A673 (cell line): Measurements from ENCODE around the gene RIT2. TPM values are rescaled to one million over a fixed set of nuclear protein-coding genes. Genes with fewer than 3 reads are reported as not detected.

ENCODE experiments used
- BruUV-seq: library from RNA; stranded (reverse); fragments of 400-500 nt; replicated peaks from 2 replicates; lab custom pipeline; 2021; lab: Mats Ljungman, UMichigan
- CTCF ChIA-PET: fragments of 300-600 bp; sonication (Branson Sonifier 250); formaldehyde crosslinking; loops from one replicate; lab custom pipeline; 2022; ENCODE audit warnings: antibody characterized with exemption; lab: Charles Lee
- POLR2A ChIA-PET: fragments of 300-600 bp; sonication (Branson Sonifier 250); formaldehyde crosslinking; loops from one replicate; lab custom pipeline; 2022; ENCODE audit warnings: antibody characterized with exemption; ENCODE audit not compliant: low non-redundant PET; lab: Charles Lee
- DNase-seq: peaks from one replicate; pipeline ENCODE4 v3.0.0-alpha.2; 2015; ENCODE audit warnings: low spot score
- H3K27ac ChIP-seq: fragments of 200-600 bp; sonication (generic); 2 replicates; pipeline ENCODE4 v1.5.1; 2016; ENCODE audit warnings: mixed run types, low read depth, mild to moderate bottlenecking, mixed read lengths, antibody characterized with exemption, low read length; ENCODE audit not compliant: poor library complexity, severe bottlenecking
- H3K27me3 ChIP-seq: fragments of 200-600 bp; sonication (generic); replicated peaks from 2 replicates; pipeline ENCODE4 v1.6.1; 2017; ENCODE audit warnings: mixed run types, low read depth, mild to moderate bottlenecking, mixed read lengths, antibody characterized with exemption, low read length; ENCODE audit not compliant: insufficient read depth, poor library complexity
- H3K36me3 ChIP-seq: fragments of 200-600 bp; sonication (generic); 2 replicates; pipeline ENCODE4 v1.6.1; 2016; ENCODE audit warnings: mixed run types, mild to moderate bottlenecking, mixed read lengths, antibody characterized with exemption, low read length; ENCODE audit not compliant: insufficient read depth, poor library complexity, severe bottlenecking
- H3K4me1 ChIP-seq: fragments of 200-600 bp; sonication (generic); 2 replicates; pipeline ENCODE4 v1.6.1; 2017; ENCODE audit warnings: mixed run types, mild to moderate bottlenecking, mixed read lengths, antibody characterized with exemption, low read length; ENCODE audit not compliant: insufficient read depth, poor library complexity, severe bottlenecking
- H3K4me3 ChIP-seq: fragments of 200-600 bp; sonication (generic); 2 replicates; pipeline ENCODE4 v1.5.1; 2016; ENCODE audit warnings: low read depth, mixed run types, mild to moderate bottlenecking, mixed read lengths, low read length; ENCODE audit not compliant: poor library complexity, severe bottlenecking
- H3K9me3 ChIP-seq: fragments of 200-600 bp; sonication (generic); 2 replicates; pipeline ENCODE4 v1.6.1; 2016; ENCODE audit warnings: mixed run types, low read depth, mild to moderate bottlenecking, mixed read lengths, antibody characterized with exemption, low read length; ENCODE audit not compliant: poor library complexity, severe bottlenecking
- EZH2 ChIP-seq: fragments of 200-600 bp; sonication (generic); IDR thresholded peaks from 2 replicates; pipeline ENCODE4 v1.6.1; 2017; ENCODE audit warnings: borderline replicate concordance, low read depth, mild to moderate bottlenecking, mixed read lengths, antibody characterized with exemption, low read length; ENCODE audit not compliant: poor library complexity, severe bottlenecking
- intact Hi-C: fragments of 100-400 bp; cut with micrococcal nuclease; formaldehyde crosslinking; loops from one replicate; pipeline ENCODE4 v1.10.0; 2022; ENCODE audit not compliant: unreplicated experiment
- total RNA-seq: library from RNA; stranded (reverse); gene quantifications from 2 replicates; pipeline ENCODE4 v1.2.3, GENCODE V29; 2021
- TF ChIP-seq, protein P1 (sequence below): fragments of 300-800, 200-600 bp; sonication (generic); conservative IDR thresholded peaks from 2 replicates; pipeline ENCODE4 v1.5.1; 2017; ENCODE audit warnings: low read depth, mild to moderate bottlenecking, antibody characterized with exemption, low read length, moderate library complexity, mixed read lengths

Gene RIT2
- total RNA-seq, 1 experiment from 2014 or later, result not detected

DNA sequence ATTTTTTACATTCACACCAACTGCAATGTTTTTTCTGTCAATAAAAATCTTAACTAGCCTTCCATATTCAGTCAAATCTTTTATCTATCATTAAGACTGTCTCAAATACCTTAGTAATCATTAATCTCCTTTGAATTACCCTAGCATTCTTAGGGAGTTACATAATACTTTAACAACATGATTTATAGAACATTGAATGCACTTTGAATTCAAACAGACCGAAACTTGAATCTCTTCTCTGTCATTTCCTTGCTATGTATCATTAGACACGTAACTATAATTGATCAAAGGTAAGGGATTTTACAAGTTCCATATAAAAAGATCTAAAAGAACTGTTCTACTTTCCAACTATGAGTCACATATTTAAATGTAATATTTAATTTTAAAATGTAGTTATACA is 330.9 kb downstream of the RIT2 start:
- Histone ChIP-seq H3K27ac (no peak overlapping the region), H3K4me3 (no peak overlapping the region), H3K36me3 (no peaks in the 10 kb centered on the region), H3K9me3 (no peaks in the 10 kb centered on the region), H3K27me3 (no peaks in the 10 kb centered on the region), H3K4me1 (no peaks in the 10 kb centered on the region)
- POLR2A ChIA-PET, result no interaction called here
- DNase-seq, result no peak
- CTCF ChIA-PET, result no interaction called here
- TF ChIP-seq, protein P1, sequence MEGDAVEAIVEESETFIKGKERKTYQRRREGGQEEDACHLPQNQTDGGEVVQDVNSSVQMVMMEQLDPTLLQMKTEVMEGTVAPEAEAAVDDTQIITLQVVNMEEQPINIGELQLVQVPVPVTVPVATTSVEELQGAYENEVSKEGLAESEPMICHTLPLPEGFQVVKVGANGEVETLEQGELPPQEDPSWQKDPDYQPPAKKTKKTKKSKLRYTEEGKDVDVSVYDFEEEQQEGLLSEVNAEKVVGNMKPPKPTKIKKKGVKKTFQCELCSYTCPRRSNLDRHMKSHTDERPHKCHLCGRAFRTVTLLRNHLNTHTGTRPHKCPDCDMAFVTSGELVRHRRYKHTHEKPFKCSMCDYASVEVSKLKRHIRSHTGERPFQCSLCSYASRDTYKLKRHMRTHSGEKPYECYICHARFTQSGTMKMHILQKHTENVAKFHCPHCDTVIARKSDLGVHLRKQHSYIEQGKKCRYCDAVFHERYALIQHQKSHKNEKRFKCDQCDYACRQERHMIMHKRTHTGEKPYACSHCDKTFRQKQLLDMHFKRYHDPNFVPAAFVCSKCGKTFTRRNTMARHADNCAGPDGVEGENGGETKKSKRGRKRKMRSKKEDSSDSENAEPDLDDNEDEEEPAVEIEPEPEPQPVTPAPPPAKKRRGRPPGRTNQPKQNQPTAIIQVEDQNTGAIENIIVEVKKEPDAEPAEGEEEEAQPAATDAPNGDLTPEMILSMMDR, result no peak
- no peak for TF ChIP-seq EZH2
- intact Hi-C loops, result no loop called here
- no TSS peak for BruUV-seq

DNA sequence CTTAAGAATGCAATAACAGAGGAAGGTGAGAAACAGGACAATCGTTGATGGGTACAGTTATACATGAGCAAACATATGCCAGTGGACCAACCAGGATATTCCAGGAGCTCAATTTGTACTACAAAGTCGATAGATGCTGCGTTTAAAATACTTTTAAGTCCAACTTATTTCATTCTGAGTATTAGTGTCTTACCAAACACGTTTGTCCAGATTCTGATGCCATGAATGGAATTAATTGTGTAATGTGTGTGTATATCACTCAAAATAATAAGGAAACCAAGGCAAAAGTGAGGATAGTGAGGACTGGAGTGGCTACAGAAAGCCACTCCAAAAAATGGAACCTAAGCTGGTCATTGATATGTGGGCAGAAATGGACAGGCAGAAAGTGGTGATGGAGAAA is 332.6 kb downstream of the RIT2 start:
- BruUV-seq, result no TSS peak
- intact Hi-C loops, result no loop called here
- H3K36me3 ChIP-seq, result no peaks in the 10 kb centered on the region
- H3K4me1 ChIP-seq, result no peaks in the 10 kb centered on the region
- no peaks in the 10 kb centered on the region for H3K9me3 ChIP-seq
- DNase-seq, result no peak
- ChIA-PET POLR2A (interaction anchor here (0.6 kb wide), 1 partner anchor 472 kb away, joined by 3 read pairs; no protein-coding TSS in a partner anchor), CTCF (no interaction called here)
- no peak overlapping the region for H3K4me3 ChIP-seq
- H3K27ac ChIP-seq, result no peak overlapping the region
- no peaks in the 10 kb centered on the region for H3K27me3 ChIP-seq
- TF ChIP-seq EZH2, result no peak
- TF ChIP-seq, protein P1, result no peak

DNA sequence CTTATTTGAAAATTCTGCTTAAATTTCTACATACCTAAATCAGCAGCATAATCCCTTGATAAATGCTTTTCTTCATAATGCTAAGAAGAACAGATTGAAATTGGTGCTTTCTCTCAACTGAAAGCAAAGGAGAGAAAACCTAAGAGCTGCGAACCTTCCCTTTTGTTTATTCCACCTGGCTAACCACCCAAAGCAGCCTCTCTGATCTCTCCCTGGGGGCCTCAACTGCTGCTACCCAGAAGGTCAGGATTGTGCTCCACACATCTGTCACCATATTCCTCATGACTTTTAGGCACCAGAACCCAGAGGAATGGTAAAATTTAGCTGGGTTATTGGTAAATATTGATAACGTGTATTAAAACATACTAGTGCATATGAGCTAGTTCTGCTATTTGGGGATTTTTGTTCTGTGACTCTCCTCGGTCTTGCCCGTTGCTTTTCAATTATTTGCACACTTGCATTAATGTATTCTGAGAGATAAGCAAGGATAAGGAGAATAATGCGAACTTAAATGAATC is 334.1 kb downstream of the RIT2 start:
- H3K27me3 ChIP-seq, result no peaks in the 10 kb centered on the region
- intact Hi-C loops, result no loop called here
- H3K4me1 ChIP-seq, result no peaks in the 10 kb centered on the region
- no peaks in the 10 kb centered on the region for H3K36me3 ChIP-seq
- DNase-seq, result no peak
- POLR2A ChIA-PET, result no interaction called here
- TF ChIP-seq, protein P1, result no peak
- TF ChIP-seq EZH2, result no peak
- no peak overlapping the region for H3K27ac ChIP-seq
- no peak overlapping the region for H3K4me3 ChIP-seq
- BruUV-seq, result no TSS peak
- H3K9me3 ChIP-seq, result no peaks in the 10 kb centered on the region
- CTCF ChIA-PET, result no interaction called here
